Adipose tissue (tissue), 3 donors: ENCODE results near the gene DAPK3. TPM values are rescaled to one million over a fixed set of nuclear protein-coding genes. Genes with fewer than 3 reads are reported as not detected.
A peak's percentile ranks its signal among the peaks of the same experiment; 100 is the strongest.

Experiments used
- H3K27ac ChIP-seq: one replicate; pipeline ENCODE4 v1.5.1; 2013; ENCODE audit warnings: low read depth, low read length
- WGBS, 3 donors: extraction: QIAGEN DNeasy Blood & Tissue Kit; methylation state at CpG; one replicate each; pipeline ENCODE4 v1.1.7; 2013; 5-methylcytosine and 5-hydroxymethylcytosine counted together
- polyA plus RNA-seq, 3 donors: library from polyadenylated mRNA; stranded (reverse); fragments of 200-250 nt; gene quantifications; one replicate each; pipeline ENCODE4 v1.2.3, GENCODE V29; 2013
- donor health status: healthy with polysubstance abuse.
- donor health status: Bipolar disorder and iron deficiency.
- donor health status: healthy.

DAPK3 gene
- polyA plus RNA-seq, 3 donors: 46.4 to 78.1 (median 61.3) TPM

- H3K27ac ChIP-seq: no peak overlapping the region
- 84 to 87% (median 85%) methylated on average over 39 of the region's 39 CpGs for WGBS, 3 donors
Measured at GRCh38 chr19:3981736-3982681, 11.1 kb upstream of the DAPK3 start.

- whole genome bisulfite sequencing, 3 donors: 85 to 87% (median 86%) methylated on average over 10 of the region's 10 CpGs
- H3K27ac ChIP-seq: no peak overlapping the region
Measured at GRCh38 chr19:3981373-3981735, 10.5 kb upstream of the DAPK3 start.

- 72 to 86% (median 78%) methylated on average over 26 to 31 of the region's 31 CpGs for WGBS, 3 donors
- H3K27ac ChIP-seq: no peak overlapping the region
Measured at GRCh38 chr19:3980353-3981251, 9.7 kb upstream of the DAPK3 start.

GRCh38 chr19:3979674-3980352, 8.9 kb upstream of the DAPK3 start:
- WGBS, 3 donors: 85 to 90% (median 89%) methylated on average over 25 of the region's 25 CpGs
- H3K27ac ChIP-seq: no peak overlapping the region

- no peak overlapping the region for H3K27ac ChIP-seq
- 92 to 95% (median 93%) methylated on average over 18 of the region's 18 CpGs for WGBS, 3 donors
Measured at GRCh38 chr19:3979289-3979673, 8.4 kb upstream of the DAPK3 start.

- H3K27ac ChIP-seq: no peak overlapping the region
- 92 to 95% (median 93%) methylated on average over 19 of the region's 19 CpGs for WGBS, 3 donors
Measured at GRCh38 chr19:3978145-3978544, 7.2 kb upstream of the DAPK3 start.

- WGBS, 3 donors: 89 to 92% (median 89%) methylated on average over 56 to 59 of the region's 59 CpGs
- H3K27ac ChIP-seq: no peak overlapping the region
Measured at GRCh38 chr19:3977242-3978143, 6.6 kb upstream of the DAPK3 start.

GRCh38 chr19:3976495-3977241, 5.8 kb upstream of the DAPK3 start:
- 86 to 91% (median 88%) methylated on average over 24 to 29 of the region's 29 CpGs for WGBS, 3 donors
- H3K27ac ChIP-seq: no peak overlapping the region

GRCh38 chr19:3975637-3976087, 4.8 kb upstream of the DAPK3 start:
- no peak overlapping the region for H3K27ac ChIP-seq
- WGBS, 3 donors: 84 to 85% (median 84%) methylated on average over 14 of the region's 14 CpGs

GRCh38 chr19:3975144-3975543, 4.2 kb upstream of the DAPK3 start:
- no peak overlapping the region for H3K27ac ChIP-seq
- 85 to 91% (median 87%) methylated on average over 8 of the region's 8 CpGs for WGBS, 3 donors

- H3K27ac ChIP-seq: peak overlapping the region; percentile 54
- 0 to 1% (median 0%) methylated on average over 21 to 22 of the region's 22 CpGs for WGBS, 3 donors
Measured at GRCh38 chr19:3970313-3970807, 539 bp downstream of the DAPK3 start.

- 29 to 34% (median 30%) methylated on average over 23 of the region's 23 CpGs for WGBS, 3 donors
Measured at GRCh38 chr19:3969435-3970312, 1.2 kb downstream of the DAPK3 start.

GRCh38 chr19:3968556-3969434, 2.1 kb downstream of the DAPK3 start:
- 37 to 39% (median 39%) methylated on average over 9 of the region's 9 CpGs for WGBS, 3 donors
- H3K27ac ChIP-seq: no peak overlapping the region

More at GRCh38 chr19:3969435-3970312, 1.2 kb downstream of the DAPK3 start:
- H3K27ac ChIP-seq: no peak overlapping the region

- WGBS, 3 donors: 85 to 89% (median 88%) methylated on average over 12 of the region's 12 CpGs
- peak overlapping the region; percentile 20 for H3K27ac ChIP-seq
Measured at GRCh38 chr19:3967983-3968382, 2.9 kb downstream of the DAPK3 start.
